ENCODE results near the gene MMP20. TPM values are rescaled to one million over a fixed set of nuclear protein-coding genes. Genes with fewer than 3 reads are reported as not detected.

MMP20 gene
- total RNA-seq, 1 donor from 2014 or later = not detected

DNA sequence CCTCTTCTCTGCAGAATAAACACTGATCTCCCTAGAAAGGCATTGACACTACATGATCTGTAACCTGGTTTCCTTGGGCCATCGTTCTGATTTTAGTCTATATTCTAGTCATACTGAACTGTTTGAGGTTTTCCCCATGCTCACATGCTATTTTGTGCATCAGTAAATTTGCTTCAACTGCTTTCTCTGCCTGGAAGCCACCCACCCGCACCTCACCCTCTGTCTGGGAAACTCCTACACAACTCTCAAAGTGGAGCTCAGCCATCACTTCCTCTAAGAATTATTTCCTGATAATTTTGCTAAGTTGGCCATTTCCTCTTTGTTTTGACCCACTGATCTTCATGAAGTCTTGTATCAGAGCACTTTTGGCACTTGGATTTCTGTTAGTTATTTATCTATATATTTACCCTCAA lies 36.1 kb downstream of the MMP20 start:
- H3K4me1 Mint-ChIP-seq (ENCODE audit: low read depth, unreplicated experiment) = peaks cover 14% of the 10 kb centered on the region
- Histone ChIP-seq H2AFZ (ENCODE audit: low read depth, low read length) (no peak overlapping the region), H3K36me3 (ENCODE audit: insufficient read depth, low read length) (no peaks in the 10 kb centered on the region), H4K20me1 (ENCODE audit: insufficient read depth, low read length) (no peaks in the 10 kb centered on the region), H3K4me3 (ENCODE audit: insufficient read depth, low read depth, low read length) (no peak overlapping the region), H3K79me2 (ENCODE audit: insufficient read depth, low read length) (no peaks in the 10 kb centered on the region), H3K27me3 (ENCODE audit: insufficient read depth, low read length) (no peaks in the 10 kb centered on the region), H3K9ac (ENCODE audit: low read length) (no peak overlapping the region), H3K4me1 (ENCODE audit: insufficient read depth, low read length) (no peaks in the 10 kb centered on the region), H3K4me2 (ENCODE audit: low read length) (no peak overlapping the region), H3K27ac (ENCODE audit: low read depth, low read length) (no peak overlapping the region), H3K9me3 (ENCODE audit: insufficient read depth, low read depth, low read length) (no peaks in the 10 kb centered on the region)
- TF ChIP-seq, protein P1, sequence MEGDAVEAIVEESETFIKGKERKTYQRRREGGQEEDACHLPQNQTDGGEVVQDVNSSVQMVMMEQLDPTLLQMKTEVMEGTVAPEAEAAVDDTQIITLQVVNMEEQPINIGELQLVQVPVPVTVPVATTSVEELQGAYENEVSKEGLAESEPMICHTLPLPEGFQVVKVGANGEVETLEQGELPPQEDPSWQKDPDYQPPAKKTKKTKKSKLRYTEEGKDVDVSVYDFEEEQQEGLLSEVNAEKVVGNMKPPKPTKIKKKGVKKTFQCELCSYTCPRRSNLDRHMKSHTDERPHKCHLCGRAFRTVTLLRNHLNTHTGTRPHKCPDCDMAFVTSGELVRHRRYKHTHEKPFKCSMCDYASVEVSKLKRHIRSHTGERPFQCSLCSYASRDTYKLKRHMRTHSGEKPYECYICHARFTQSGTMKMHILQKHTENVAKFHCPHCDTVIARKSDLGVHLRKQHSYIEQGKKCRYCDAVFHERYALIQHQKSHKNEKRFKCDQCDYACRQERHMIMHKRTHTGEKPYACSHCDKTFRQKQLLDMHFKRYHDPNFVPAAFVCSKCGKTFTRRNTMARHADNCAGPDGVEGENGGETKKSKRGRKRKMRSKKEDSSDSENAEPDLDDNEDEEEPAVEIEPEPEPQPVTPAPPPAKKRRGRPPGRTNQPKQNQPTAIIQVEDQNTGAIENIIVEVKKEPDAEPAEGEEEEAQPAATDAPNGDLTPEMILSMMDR (IDR thresholded peaks at IDR 0.05; ENCODE audit: insufficient read depth, low read depth, low read length) = no peak
- TF ChIP-seq EZH2 (IDR thresholded peaks at IDR 0.05; ENCODE audit: insufficient read depth, low read length) = no peak
- DNase-seq (ENCODE audit: low read depth) (no peak), FAIRE-seq (no peak)
- H3K27ac Mint-ChIP-seq (ENCODE audit: unreplicated experiment) = peak overlapping the region; percentile 71
- H3K27me3 Mint-ChIP-seq (ENCODE audit: low read depth, unreplicated experiment) = no peaks in the 10 kb centered on the region
- H3K36me3 Mint-ChIP-seq (ENCODE audit: low read depth, unreplicated experiment) = no peaks in the 10 kb centered on the region
- H3K4me3 Mint-ChIP-seq (ENCODE audit: unreplicated experiment) = no peak overlapping the region
- peaks cover 5% of the 10 kb centered on the region for H3K9me3 Mint-ChIP-seq (ENCODE audit: unreplicated experiment)

DNA sequence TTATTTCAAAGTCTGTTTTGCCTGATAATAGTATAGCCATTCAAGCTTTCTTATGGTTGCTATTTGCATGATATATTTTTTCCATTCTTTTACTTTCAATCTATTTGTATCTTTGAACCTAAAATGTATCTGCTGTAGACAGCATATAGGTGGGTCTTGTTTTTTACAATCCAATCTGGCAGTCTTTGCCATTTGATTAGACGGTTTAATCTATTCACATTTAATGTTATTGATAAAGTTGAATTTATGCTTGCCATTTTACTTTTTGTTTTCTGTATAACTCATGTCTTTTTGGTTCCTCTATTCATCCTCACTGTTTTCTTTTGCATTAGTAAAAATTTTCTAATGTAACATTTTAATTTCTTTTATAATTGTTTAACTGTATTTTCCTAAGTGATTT lies 37.4 kb downstream of the MMP20 start:
- no peaks in the 10 kb centered on the region for H3K9me3 ChIP-seq (ENCODE audit: insufficient read depth, low read depth, low read length)
- TF ChIP-seq, protein P1 (IDR thresholded peaks at IDR 0.05; ENCODE audit: insufficient read depth, low read depth, low read length) = no peak
- Mint-ChIP-seq H3K27me3 (ENCODE audit: low read depth, unreplicated experiment) (no peaks in the 10 kb centered on the region), H3K27ac (ENCODE audit: unreplicated experiment) (no peak overlapping the region), H3K36me3 (ENCODE audit: low read depth, unreplicated experiment) (no peaks in the 10 kb centered on the region), H3K9me3 (ENCODE audit: unreplicated experiment) (peaks cover 8% of the 10 kb centered on the region), H3K4me3 (ENCODE audit: unreplicated experiment) (no peak overlapping the region), H3K4me1 (ENCODE audit: low read depth, unreplicated experiment) (peaks cover 14% of the 10 kb centered on the region)
- no peak overlapping the region for H3K4me3 ChIP-seq (ENCODE audit: insufficient read depth, low read depth, low read length)
- no peak overlapping the region for H3K27ac ChIP-seq (ENCODE audit: low read depth, low read length)
- H3K9ac ChIP-seq (ENCODE audit: low read length) = no peak overlapping the region
- no peak overlapping the region for H2AFZ ChIP-seq (ENCODE audit: low read depth, low read length)
- FAIRE-seq (no peak), DNase-seq (ENCODE audit: low read depth) (no peak)
- no peaks in the 10 kb centered on the region for H3K27me3 ChIP-seq (ENCODE audit: insufficient read depth, low read length)
- H3K4me2 ChIP-seq (ENCODE audit: low read length) = no peak overlapping the region
- H4K20me1 ChIP-seq (ENCODE audit: insufficient read depth, low read length) = no peaks in the 10 kb centered on the region
- H3K4me1 ChIP-seq (ENCODE audit: insufficient read depth, low read length) = no peaks in the 10 kb centered on the region
- H3K79me2 ChIP-seq (ENCODE audit: insufficient read depth, low read length) = no peaks in the 10 kb centered on the region
- H3K36me3 ChIP-seq (ENCODE audit: insufficient read depth, low read length) = no peaks in the 10 kb centered on the region

DNA sequence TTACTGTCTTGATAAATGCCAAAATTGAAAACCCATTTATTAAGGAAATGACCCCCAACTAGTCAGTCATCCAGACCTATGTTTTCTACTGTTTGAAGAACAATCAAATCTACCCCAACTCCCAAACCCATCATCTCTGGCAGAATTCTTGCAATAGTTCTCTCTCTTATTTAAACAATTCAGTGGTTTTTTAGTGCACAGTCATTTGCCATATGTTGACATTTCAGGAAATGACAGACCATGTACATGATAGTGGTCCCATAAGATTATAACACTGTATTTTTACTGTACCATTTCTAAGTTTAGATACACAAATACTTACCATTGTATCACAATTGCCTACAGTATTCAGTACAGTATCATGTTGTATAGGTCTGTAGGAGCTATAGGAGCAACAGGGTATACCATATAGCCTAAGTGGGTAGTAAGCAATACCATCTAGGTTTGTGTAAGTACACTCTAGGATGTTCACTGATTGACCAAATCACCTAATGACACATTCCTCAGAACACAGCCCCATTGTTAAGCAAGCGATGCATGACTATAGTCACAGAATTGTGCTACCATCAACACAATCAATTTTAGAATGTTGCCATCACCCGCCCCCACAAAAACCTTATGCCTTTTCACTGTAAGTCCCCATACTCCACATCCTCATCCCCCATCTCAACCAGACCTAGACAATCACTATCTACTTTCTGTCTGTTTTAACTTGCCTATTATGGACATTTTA lies 41.8 kb downstream of the MMP20 start:
- Histone ChIP-seq H3K4me3 (ENCODE audit: insufficient read depth, low read depth, low read length) (no peak overlapping the region), H3K4me1 (ENCODE audit: insufficient read depth, low read length) (peaks cover 3% of the 10 kb centered on the region), H3K36me3 (ENCODE audit: insufficient read depth, low read length) (no peaks in the 10 kb centered on the region), H3K9ac (ENCODE audit: low read length) (no peak overlapping the region), H2AFZ (ENCODE audit: low read depth, low read length) (no peak overlapping the region), H4K20me1 (ENCODE audit: insufficient read depth, low read length) (no peaks in the 10 kb centered on the region), H3K4me2 (ENCODE audit: low read length) (no peak overlapping the region), H3K9me3 (ENCODE audit: insufficient read depth, low read depth, low read length) (no peaks in the 10 kb centered on the region), H3K79me2 (ENCODE audit: insufficient read depth, low read length) (no peaks in the 10 kb centered on the region), H3K27ac (ENCODE audit: low read depth, low read length) (no peak overlapping the region), H3K27me3 (ENCODE audit: insufficient read depth, low read length) (no peaks in the 10 kb centered on the region)
- peak; percentile 71 for FAIRE-seq
- H3K27me3 Mint-ChIP-seq (ENCODE audit: low read depth, unreplicated experiment) = no peaks in the 10 kb centered on the region
- no peaks in the 10 kb centered on the region for H3K36me3 Mint-ChIP-seq (ENCODE audit: low read depth, unreplicated experiment)
- DNase-seq (ENCODE audit: low read depth) = no peak
- H3K4me3 Mint-ChIP-seq (ENCODE audit: unreplicated experiment) = no peak overlapping the region
- no peak for TF ChIP-seq EZH2 (IDR thresholded peaks at IDR 0.05; ENCODE audit: insufficient read depth, low read length)
- TF ChIP-seq, protein P1 (IDR thresholded peaks at IDR 0.05; ENCODE audit: insufficient read depth, low read depth, low read length) = no peak
- peaks cover 5% of the 10 kb centered on the region for H3K9me3 Mint-ChIP-seq (ENCODE audit: unreplicated experiment)
- peaks cover 8% of the 10 kb centered on the region for H3K4me1 Mint-ChIP-seq (ENCODE audit: low read depth, unreplicated experiment)
- H3K27ac Mint-ChIP-seq (ENCODE audit: unreplicated experiment) = no peak overlapping the region

All from astrocyte (in vitro differentiated cells and primary cell).